AG10803 (cell line): ENCODE results near the gene SGF29.
"Not testable (repeated sequence)": the region's sequence is repeated elsewhere in the genome, so short reads cannot be mapped to it uniquely, and the experiment has no call there.

Source experiments
- DNase-seq: peaks from one replicate; pipeline ENCODE4 v3.0.0; 2010; ENCODE audit warnings: low read depth
- H3K4me3 ChIP-seq: 2 replicates; pipeline ENCODE4 v1.5.1; 2011; ENCODE audit warnings: mild to moderate bottlenecking, low read length, control low read depth
- TF ChIP-seq, protein P1 (sequence below): conservative IDR thresholded peaks from 2 replicates; pipeline ENCODE4 v1.5.1; 2011; ENCODE audit warnings: mild to moderate bottlenecking, low read length, control low read depth, inconsistent platforms

Gene SGF29

GRCh38 chr16:28591355-28591754, 37.6 kb downstream of the SGF29 start:
- TF ChIP-seq, protein P1, sequence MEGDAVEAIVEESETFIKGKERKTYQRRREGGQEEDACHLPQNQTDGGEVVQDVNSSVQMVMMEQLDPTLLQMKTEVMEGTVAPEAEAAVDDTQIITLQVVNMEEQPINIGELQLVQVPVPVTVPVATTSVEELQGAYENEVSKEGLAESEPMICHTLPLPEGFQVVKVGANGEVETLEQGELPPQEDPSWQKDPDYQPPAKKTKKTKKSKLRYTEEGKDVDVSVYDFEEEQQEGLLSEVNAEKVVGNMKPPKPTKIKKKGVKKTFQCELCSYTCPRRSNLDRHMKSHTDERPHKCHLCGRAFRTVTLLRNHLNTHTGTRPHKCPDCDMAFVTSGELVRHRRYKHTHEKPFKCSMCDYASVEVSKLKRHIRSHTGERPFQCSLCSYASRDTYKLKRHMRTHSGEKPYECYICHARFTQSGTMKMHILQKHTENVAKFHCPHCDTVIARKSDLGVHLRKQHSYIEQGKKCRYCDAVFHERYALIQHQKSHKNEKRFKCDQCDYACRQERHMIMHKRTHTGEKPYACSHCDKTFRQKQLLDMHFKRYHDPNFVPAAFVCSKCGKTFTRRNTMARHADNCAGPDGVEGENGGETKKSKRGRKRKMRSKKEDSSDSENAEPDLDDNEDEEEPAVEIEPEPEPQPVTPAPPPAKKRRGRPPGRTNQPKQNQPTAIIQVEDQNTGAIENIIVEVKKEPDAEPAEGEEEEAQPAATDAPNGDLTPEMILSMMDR: no peak
- DNase-seq: no peak
- H3K4me3 ChIP-seq: no peak overlapping the region

DNA sequence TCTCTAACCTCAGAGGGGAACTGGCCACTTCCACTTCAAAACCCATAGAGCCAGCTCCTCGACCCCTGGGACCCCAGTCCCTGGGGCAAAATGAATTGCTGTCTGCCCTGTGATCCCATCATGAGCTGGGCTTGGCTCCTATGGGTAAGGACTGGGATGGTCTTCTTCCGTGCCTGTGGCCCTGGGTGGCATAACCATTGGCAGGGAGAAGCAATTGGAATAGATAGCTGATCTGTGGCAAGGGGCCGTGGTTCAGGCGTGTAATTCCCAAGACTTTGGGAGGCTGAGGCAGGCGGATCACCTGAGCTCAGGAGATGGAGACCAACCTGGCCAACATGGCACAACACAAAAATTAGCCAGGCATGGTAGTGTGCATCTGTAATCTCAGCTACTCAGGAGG, 38.8 kb downstream of the SGF29 start:
- no peak overlapping the region for H3K4me3 ChIP-seq
- DNase-seq: no peak
- TF ChIP-seq, protein P1: no peak

DNA sequence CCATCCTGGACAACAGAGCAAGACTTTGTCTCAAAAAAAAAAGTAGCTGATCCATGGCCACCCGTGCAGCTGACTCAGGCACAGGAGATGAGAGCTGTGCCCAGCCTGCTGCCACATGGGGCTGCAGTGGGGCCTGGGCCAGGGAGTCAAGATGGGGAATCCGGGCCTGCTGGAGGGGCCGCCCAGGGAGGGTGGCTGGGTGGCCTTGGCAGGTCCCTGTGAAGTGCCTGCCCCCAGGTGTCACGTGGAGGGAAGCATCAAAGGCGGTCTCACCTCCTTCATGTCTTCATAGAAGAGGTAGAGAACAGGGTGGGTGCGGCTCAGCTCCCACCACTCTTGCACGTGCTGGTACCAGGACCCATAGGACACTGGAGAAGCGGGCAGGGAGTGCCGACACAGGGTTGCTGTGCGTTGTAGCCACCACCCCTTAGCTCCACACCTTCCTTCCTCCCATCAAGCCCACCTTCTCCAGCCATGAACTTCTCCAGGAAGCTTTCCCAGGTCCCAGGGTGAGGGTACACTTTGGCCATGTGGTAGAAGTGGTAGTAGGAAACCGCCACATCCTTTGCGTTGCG, 39.3 kb downstream of the SGF29 start:
- TF ChIP-seq, protein P1: no peak
- DNase-seq: no peak
- H3K4me3 ChIP-seq: no peak overlapping the region

GRCh38 chr16:28595451-28595850, 41.7 kb downstream of the SGF29 start:
- not testable (repeated sequence) for DNase-seq, H3K4me3 ChIP-seq

- TF ChIP-seq, protein P1: no peak
- no peak for DNase-seq
- no peak overlapping the region for H3K4me3 ChIP-seq
Observed at GRCh38 chr16:28596115-28596630, 42.5 kb downstream of the SGF29 start.

- TF ChIP-seq, protein P1: no peak
- no peak for DNase-seq
- H3K4me3 ChIP-seq: no peak within 1 kb of the TSS
Observed at GRCh38 chr16:28596840-28597691, 43.3 kb downstream of the SGF29 start, which contains the start of gene SULT1A2. TSS of gene SULT1A2 (minus strand) at chr16:28597050. CDS start at chr16:28595930, 1,120 bp downstream.

- H3K4me3 ChIP-seq: no peak overlapping the region
- no peak for DNase-seq
- TF ChIP-seq, protein P1: no peak
Observed at GRCh38 chr16:28597692-28598261, 44.1 kb downstream of the SGF29 start.

- DNase-seq, H3K4me3 ChIP-seq: not testable (repeated sequence)
Observed at GRCh38 chr16:28599377-28600285, 45.9 kb downstream of the SGF29 start.

DNA sequence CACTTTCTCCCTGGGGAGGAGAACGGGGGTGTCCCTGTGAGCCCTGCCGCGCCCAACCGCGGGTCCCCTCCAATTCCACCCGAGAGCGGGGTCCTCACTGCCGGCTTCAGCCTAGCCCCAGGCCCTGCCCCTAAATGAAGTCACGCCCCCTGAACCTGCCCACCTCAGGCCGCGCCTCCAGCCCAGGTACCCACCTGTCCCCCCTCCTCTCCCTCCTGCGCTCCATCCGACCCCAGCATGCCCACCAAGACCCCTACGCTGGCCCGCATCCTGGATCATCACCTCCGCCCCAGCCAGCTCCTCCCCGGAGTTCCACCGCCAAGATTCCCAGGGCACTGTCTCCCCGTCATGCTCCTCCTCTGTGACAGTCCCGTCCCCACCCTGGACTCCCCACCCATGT, 47.2 kb downstream of the SGF29 start:
- not testable (repeated sequence) for H3K4me3 ChIP-seq, DNase-seq

DNA sequence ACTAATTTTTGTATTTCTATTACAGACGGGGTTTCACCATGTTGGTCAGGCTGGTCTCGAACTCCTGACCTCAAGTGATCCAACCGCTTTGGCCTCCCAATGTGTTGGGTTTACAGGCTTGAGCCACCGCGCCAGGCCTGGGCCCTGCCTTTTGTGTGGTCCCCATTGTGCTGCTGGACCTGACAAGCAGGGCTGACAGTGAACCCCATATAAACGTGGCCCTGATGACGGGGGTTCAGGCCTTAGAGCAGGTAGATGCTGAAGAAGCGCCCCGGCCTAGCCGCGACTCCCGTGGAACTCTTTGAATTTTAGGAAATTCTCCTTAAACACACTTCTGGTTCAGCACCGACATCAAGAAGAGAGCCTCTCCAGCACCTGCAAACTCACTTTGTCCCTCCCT, 47.9 kb downstream of the SGF29 start:
- not testable (repeated sequence) for H3K4me3 ChIP-seq, DNase-seq
